ENCODE results near the gene GET4. TPM values are rescaled to one million over a fixed set of nuclear protein-coding genes. Genes with fewer than 3 reads are reported as not detected.

The GET4 gene
- polyA plus RNA-seq, 1 donor (not counting 4 experiments of a cell fraction or from before 2014, with no cell fraction given) = 21.1 TPM

DNA sequence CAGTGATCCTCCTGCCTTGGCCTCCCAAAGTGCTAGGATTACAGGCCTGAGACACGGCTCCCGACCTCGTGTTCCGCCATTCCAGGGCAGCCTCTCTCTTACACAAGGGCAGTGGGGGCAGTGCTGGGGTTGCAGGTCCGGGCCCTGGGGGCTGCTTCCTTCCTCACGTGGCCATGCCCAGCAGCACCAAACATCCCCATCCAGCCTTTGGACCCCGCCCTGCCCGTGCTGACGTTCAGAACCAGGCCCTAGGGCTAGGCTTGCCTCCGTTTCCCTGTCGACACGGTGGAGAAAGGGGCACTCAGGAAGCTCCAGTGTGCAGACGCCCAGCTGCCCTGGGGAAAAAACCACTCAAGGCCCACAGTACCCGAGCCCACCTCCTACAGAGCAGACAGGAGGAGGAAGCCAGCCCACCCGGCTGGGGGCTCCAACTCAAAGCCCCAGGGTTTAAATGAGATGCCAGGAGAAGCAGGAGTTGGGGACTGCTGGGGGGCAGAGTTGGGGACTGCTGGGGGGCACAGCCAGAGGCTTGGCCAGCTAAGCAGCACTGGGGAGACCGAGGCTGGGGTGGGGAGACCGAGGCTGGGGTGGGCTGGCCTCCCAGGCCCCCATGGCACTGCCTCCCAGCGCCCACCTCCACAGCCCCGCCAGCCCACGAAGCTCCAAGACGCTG lies 42.2 kb downstream of the GET4 start:
- H3K27me3 ChIP-seq (ENCODE audit: control insufficient read depth, extremely low read depth, insufficient read depth, low read length) = peaks cover 10% of the 10 kb centered on the region
- no peak for TF ChIP-seq EZH2 (IDR thresholded peaks at IDR 0.05; ENCODE audit: low read length)
- TF ChIP-seq, protein P1, sequence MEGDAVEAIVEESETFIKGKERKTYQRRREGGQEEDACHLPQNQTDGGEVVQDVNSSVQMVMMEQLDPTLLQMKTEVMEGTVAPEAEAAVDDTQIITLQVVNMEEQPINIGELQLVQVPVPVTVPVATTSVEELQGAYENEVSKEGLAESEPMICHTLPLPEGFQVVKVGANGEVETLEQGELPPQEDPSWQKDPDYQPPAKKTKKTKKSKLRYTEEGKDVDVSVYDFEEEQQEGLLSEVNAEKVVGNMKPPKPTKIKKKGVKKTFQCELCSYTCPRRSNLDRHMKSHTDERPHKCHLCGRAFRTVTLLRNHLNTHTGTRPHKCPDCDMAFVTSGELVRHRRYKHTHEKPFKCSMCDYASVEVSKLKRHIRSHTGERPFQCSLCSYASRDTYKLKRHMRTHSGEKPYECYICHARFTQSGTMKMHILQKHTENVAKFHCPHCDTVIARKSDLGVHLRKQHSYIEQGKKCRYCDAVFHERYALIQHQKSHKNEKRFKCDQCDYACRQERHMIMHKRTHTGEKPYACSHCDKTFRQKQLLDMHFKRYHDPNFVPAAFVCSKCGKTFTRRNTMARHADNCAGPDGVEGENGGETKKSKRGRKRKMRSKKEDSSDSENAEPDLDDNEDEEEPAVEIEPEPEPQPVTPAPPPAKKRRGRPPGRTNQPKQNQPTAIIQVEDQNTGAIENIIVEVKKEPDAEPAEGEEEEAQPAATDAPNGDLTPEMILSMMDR (optimal IDR thresholded peaks at IDR 0.05 in 1 of 3, IDR thresholded peaks at IDR 0.05 in 1 of 3, conservative IDR thresholded peaks at IDR 0.05 in 1 of 3; ENCODE audit: extremely low read depth in 1 of 3, insufficient read depth in 2 of 3, low read length in 3 of 3) = no peak
- no peaks in the 10 kb centered on the region for H3K9me1 ChIP-seq (ENCODE audit: control insufficient read depth, extremely low read depth, insufficient read depth, low read length)
- H3K9ac ChIP-seq (ENCODE audit: control insufficient read depth, extremely low read depth, insufficient read depth, low read length) = no peak overlapping the region
- DNase-seq (ENCODE audit: low read depth, low spot score) (no peak), FAIRE-seq (no peak)
- no peaks in the 10 kb centered on the region for H3K9me3 ChIP-seq (ENCODE audit: control insufficient read depth, low read depth, low read length)
- H3K36me3 ChIP-seq (ENCODE audit: control insufficient read depth in 2 of 2, extremely low read depth in 1 of 2, insufficient read depth in 2 of 2, low read length in 2 of 2) = no peaks in the 10 kb centered on the region
- dilution Hi-C loops (cut with MboI; ENCODE audit: extremely low pct_ligation_motif_present, low sequenced_read_pairs) = no loop called here
- H3K79me2 ChIP-seq (ENCODE audit: control insufficient read depth, insufficient read depth, low read length) = no peaks in the 10 kb centered on the region
- no peak overlapping the region for H3K4me3 ChIP-seq (ENCODE audit: control insufficient read depth in 2 of 3, extremely low read depth in 1 of 3, insufficient read depth in 2 of 3, low read depth in 1 of 3, low read length in 3 of 3)
- H3K4me1 ChIP-seq (ENCODE audit: control insufficient read depth, extremely low read depth, insufficient read depth, low read length) = peaks cover 25% of the 10 kb centered on the region
- H4K20me1 ChIP-seq (ENCODE audit: control insufficient read depth, extremely low read depth, insufficient read depth, low read length) = no peaks in the 10 kb centered on the region
- no peak overlapping the region for H2AFZ ChIP-seq (ENCODE audit: control insufficient read depth, low read length)
- no peak overlapping the region for H3K4me2 ChIP-seq (ENCODE audit: control insufficient read depth, extremely low read depth, insufficient read depth, low read depth, low read length)
- no peak overlapping the region for H3K27ac ChIP-seq (ENCODE audit: control insufficient read depth, insufficient read depth, low read length)

DNA sequence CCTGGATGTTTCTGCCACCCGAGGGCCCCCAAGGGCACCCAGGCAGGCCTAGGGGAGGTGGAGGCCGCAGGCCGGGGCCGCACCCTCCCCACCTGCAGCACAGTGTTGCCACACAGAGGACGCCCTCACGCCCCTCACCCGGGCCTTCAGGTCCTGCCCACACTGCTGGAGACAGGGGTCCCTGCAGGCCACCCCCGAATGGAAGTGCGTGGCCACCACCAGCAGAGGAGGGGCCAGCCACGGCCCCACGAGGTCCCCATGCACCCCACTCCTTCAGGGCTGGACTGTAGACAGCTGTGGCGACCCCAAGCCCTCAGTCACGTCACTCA lies 42.7 kb downstream of the GET4 start:
- no peaks in the 10 kb centered on the region for H3K36me3 ChIP-seq (ENCODE audit: control insufficient read depth in 2 of 2, extremely low read depth in 1 of 2, insufficient read depth in 2 of 2, low read length in 2 of 2)
- FAIRE-seq (no peak), DNase-seq (ENCODE audit: low read depth, low spot score) (no peak)
- H3K4me1 ChIP-seq (ENCODE audit: control insufficient read depth, extremely low read depth, insufficient read depth, low read length) = peaks cover 21% of the 10 kb centered on the region
- no peak overlapping the region for H3K27ac ChIP-seq (ENCODE audit: control insufficient read depth, insufficient read depth, low read length)
- no peaks in the 10 kb centered on the region for H3K79me2 ChIP-seq (ENCODE audit: control insufficient read depth, insufficient read depth, low read length)
- H4K20me1 ChIP-seq (ENCODE audit: control insufficient read depth, extremely low read depth, insufficient read depth, low read length) = no peaks in the 10 kb centered on the region
- H3K9me3 ChIP-seq (ENCODE audit: control insufficient read depth, low read depth, low read length) = no peaks in the 10 kb centered on the region
- no peak overlapping the region for H3K4me2 ChIP-seq (ENCODE audit: control insufficient read depth, extremely low read depth, insufficient read depth, low read depth, low read length)
- H2AFZ ChIP-seq (ENCODE audit: control insufficient read depth, low read length) = no peak overlapping the region
- TF ChIP-seq, protein P1 (optimal IDR thresholded peaks at IDR 0.05 in 1 of 3, IDR thresholded peaks at IDR 0.05 in 1 of 3, conservative IDR thresholded peaks at IDR 0.05 in 1 of 3; ENCODE audit: extremely low read depth in 1 of 3, insufficient read depth in 2 of 3, low read length in 3 of 3) = no peak
- no peak for TF ChIP-seq EZH2 (IDR thresholded peaks at IDR 0.05; ENCODE audit: low read length)
- H3K4me3 ChIP-seq (ENCODE audit: control insufficient read depth in 2 of 3, extremely low read depth in 1 of 3, insufficient read depth in 2 of 3, low read depth in 1 of 3, low read length in 3 of 3) = no peak overlapping the region
- no peaks in the 10 kb centered on the region for H3K9me1 ChIP-seq (ENCODE audit: control insufficient read depth, extremely low read depth, insufficient read depth, low read length)
- peaks cover 10% of the 10 kb centered on the region for H3K27me3 ChIP-seq (ENCODE audit: control insufficient read depth, extremely low read depth, insufficient read depth, low read length)
- H3K9ac ChIP-seq (ENCODE audit: control insufficient read depth, extremely low read depth, insufficient read depth, low read length) = no peak overlapping the region
- dilution Hi-C loops (cut with MboI; ENCODE audit: extremely low pct_ligation_motif_present, low sequenced_read_pairs) = no loop called here
